Measurements from ENCODE around the gene CEP20. TPM values are rescaled to one million over a fixed set of nuclear protein-coding genes. Genes with fewer than 3 reads are reported as not detected.

The CEP20 gene
- polyA plus RNA-seq, 1 of the 3 experiments (the other 2 are of a cell fraction) = 14.8 TPM

DNA sequence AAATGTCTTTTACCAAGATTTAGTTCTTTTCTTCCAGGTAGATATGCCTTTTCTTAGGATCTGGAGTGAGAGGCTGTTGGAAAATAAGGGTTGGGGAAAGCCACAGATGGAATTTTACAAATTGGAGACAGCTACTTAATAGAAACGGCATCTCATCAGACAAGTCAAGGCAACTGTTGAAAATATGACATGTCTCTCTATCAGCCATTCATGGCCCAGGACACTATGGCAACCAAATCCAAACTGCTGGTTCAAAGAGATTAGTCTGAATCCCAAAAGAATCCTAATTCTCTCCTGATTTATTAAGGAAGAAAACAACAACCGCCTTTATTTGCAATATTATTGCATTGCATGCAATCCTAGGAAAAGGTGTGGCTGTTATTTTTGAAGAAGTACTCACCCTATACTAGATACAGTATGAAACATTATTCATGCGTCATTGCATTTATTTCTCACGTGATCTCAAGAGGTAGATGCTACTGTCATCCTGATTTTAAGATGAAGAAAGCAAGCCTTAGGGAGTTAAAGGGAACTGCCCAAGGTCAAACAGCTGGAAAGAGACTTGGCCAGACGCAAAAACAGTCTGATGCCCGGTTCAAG is 12.6 kb upstream of the CEP20 start:
- H4K20me1 ChIP-seq (ENCODE audit: insufficient read depth) = no peaks in the 10 kb centered on the region
- peaks cover 9% of the 10 kb centered on the region for H3F3A ChIP-seq (replicated peaks; ENCODE audit: insufficient read depth)
- H3K27ac ChIP-seq (ENCODE audit: low read depth in 2 of 2, low read length in 1 of 2) = no peak overlapping the region
- H2AFZ ChIP-seq (ENCODE audit: low read depth) = no peak overlapping the region
- H3K9me2 ChIP-seq = no peaks in the 10 kb centered on the region
- no peak for TF ChIP-seq SMC3 (IDR thresholded peaks at IDR 0.05; ENCODE audit: low read depth, low read length)
- TF ChIP-seq NRF1 (IDR thresholded peaks at IDR 0.05; ENCODE audit: low read depth, low read length) = no peak
- no peak for TF ChIP-seq FOSL2 (IDR thresholded peaks at IDR 0.05; ENCODE audit: borderline replicate concordance, low read depth)
- TF ChIP-seq, protein P1, sequence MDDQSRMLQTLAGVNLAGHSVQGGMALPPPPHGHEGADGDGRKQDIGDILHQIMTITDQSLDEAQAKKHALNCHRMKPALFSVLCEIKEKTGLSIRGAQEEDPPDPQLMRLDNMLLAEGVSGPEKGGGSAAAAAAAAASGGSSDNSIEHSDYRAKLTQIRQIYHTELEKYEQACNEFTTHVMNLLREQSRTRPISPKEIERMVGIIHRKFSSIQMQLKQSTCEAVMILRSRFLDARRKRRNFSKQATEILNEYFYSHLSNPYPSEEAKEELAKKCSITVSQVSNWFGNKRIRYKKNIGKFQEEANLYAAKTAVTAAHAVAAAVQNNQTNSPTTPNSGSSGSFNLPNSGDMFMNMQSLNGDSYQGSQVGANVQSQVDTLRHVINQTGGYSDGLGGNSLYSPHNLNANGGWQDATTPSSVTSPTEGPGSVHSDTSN (IDR thresholded peaks at IDR 0.05) = no peak
- TF ChIP-seq, protein P2, sequence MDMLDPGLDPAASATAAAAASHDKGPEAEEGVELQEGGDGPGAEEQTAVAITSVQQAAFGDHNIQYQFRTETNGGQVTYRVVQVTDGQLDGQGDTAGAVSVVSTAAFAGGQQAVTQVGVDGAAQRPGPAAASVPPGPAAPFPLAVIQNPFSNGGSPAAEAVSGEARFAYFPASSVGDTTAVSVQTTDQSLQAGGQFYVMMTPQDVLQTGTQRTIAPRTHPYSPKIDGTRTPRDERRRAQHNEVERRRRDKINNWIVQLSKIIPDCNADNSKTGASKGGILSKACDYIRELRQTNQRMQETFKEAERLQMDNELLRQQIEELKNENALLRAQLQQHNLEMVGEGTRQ (IDR thresholded peaks at IDR 0.05; ENCODE audit: borderline replicate concordance, low read depth, low read length) = no peak
- TF ChIP-seq MXI1 (IDR thresholded peaks at IDR 0.05; ENCODE audit: low read depth, low read length) = no peak
- TF ChIP-seq FOXJ3 (CRISPR knock-in tag; IDR thresholded peaks at IDR 0.05) = no peak
- TF ChIP-seq, protein P3, sequence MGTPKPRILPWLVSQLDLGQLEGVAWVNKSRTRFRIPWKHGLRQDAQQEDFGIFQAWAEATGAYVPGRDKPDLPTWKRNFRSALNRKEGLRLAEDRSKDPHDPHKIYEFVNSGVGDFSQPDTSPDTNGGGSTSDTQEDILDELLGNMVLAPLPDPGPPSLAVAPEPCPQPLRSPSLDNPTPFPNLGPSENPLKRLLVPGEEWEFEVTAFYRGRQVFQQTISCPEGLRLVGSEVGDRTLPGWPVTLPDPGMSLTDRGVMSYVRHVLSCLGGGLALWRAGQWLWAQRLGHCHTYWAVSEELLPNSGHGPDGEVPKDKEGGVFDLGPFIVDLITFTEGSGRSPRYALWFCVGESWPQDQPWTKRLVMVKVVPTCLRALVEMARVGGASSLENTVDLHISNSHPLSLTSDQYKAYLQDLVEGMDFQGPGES (IDR thresholded peaks at IDR 0.05; ENCODE audit: low read depth, low read length) = no peak
- no peak for TF ChIP-seq RFX5 (IDR thresholded peaks at IDR 0.05; ENCODE audit: low read length)
- H3K9ac ChIP-seq = no peak overlapping the region
- POLR2A ChIA-PET = no interaction called here
- H3K9me3 ChIP-seq = no peaks in the 10 kb centered on the region
- H3K36me3 ChIP-seq (replicated peaks in 1 of 2; ENCODE audit: control insufficient read depth in 1 of 2, insufficient read depth in 2 of 2, low read length in 1 of 2) = no peaks in the 10 kb centered on the region
- no peak for DNase-seq
- no peaks in the 10 kb centered on the region for H3K27me3 ChIP-seq (ENCODE audit: insufficient read depth)
- no peak overlapping the region for H3K4me2 ChIP-seq
- WGBS (ENCODE audit: low lambda C conversion rate) = 67% methylated on average over 6 of the region's 6 CpGs
- no peaks in the 10 kb centered on the region for H3K4me1 ChIP-seq (ENCODE audit: control insufficient read depth in 1 of 2, insufficient read depth in 2 of 2, low read depth in 1 of 2, low read length in 1 of 2)
- H3K4me3 ChIP-seq (ENCODE audit: low read depth in 2 of 2, low read length in 1 of 2) = no peak overlapping the region
- no peaks in the 10 kb centered on the region for H3K79me2 ChIP-seq (ENCODE audit: insufficient read depth)
- CTCF ChIA-PET = no interaction called here

DNA sequence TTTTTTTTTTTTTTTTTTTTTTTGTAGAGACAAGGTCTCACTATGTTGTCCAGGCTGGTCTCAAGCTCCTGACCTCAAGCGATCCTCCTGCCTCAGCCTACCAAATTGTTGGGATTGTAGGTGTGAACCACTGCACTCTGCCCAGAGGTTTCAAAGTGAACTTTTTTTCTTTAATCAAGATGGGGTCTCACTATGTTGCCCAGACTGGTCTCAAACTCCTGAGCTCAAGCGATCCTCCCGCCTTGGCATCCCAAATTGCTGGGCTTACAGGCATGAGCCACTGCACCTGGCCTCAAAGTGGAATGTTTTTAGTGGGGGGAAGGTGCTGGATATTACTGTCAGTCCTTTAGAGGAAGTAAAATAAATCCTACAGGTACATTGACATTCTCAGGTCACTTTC is 12.0 kb upstream of the CEP20 start:
- no peak overlapping the region for H3K27ac ChIP-seq (ENCODE audit: low read depth in 2 of 2, low read length in 1 of 2)
- H3K4me2 ChIP-seq = no peak overlapping the region
- no peaks in the 10 kb centered on the region for H3K27me3 ChIP-seq (ENCODE audit: insufficient read depth)
- CTCF ChIA-PET = no interaction called here
- H3K4me3 ChIP-seq (ENCODE audit: low read depth in 2 of 2, low read length in 1 of 2) = no peak overlapping the region
- H3K9ac ChIP-seq = no peak overlapping the region
- no peaks in the 10 kb centered on the region for H3K9me2 ChIP-seq
- no peaks in the 10 kb centered on the region for H3K4me1 ChIP-seq (ENCODE audit: control insufficient read depth in 1 of 2, insufficient read depth in 2 of 2, low read depth in 1 of 2, low read length in 1 of 2)
- POLR2A ChIA-PET = no interaction called here
- H4K20me1 ChIP-seq (ENCODE audit: insufficient read depth) = no peaks in the 10 kb centered on the region
- no peak overlapping the region for H2AFZ ChIP-seq (ENCODE audit: low read depth)
- TF ChIP-seq RFX5 (IDR thresholded peaks at IDR 0.05; ENCODE audit: low read length) = no peak
- no peak for TF ChIP-seq GATA2 (CRISPR knock-in tag; IDR thresholded peaks at IDR 0.05)
- no peak for TF ChIP-seq FOXJ3 (CRISPR knock-in tag; IDR thresholded peaks at IDR 0.05)
- no peak for TF ChIP-seq TEAD4 (IDR thresholded peaks at IDR 0.05; ENCODE audit: borderline replicate concordance, insufficient read depth)
- TF ChIP-seq SMC3 (IDR thresholded peaks at IDR 0.05; ENCODE audit: low read depth, low read length) = no peak
- TF ChIP-seq FOSL2 (IDR thresholded peaks at IDR 0.05; ENCODE audit: borderline replicate concordance, low read depth) = no peak
- TF ChIP-seq, protein P4, sequence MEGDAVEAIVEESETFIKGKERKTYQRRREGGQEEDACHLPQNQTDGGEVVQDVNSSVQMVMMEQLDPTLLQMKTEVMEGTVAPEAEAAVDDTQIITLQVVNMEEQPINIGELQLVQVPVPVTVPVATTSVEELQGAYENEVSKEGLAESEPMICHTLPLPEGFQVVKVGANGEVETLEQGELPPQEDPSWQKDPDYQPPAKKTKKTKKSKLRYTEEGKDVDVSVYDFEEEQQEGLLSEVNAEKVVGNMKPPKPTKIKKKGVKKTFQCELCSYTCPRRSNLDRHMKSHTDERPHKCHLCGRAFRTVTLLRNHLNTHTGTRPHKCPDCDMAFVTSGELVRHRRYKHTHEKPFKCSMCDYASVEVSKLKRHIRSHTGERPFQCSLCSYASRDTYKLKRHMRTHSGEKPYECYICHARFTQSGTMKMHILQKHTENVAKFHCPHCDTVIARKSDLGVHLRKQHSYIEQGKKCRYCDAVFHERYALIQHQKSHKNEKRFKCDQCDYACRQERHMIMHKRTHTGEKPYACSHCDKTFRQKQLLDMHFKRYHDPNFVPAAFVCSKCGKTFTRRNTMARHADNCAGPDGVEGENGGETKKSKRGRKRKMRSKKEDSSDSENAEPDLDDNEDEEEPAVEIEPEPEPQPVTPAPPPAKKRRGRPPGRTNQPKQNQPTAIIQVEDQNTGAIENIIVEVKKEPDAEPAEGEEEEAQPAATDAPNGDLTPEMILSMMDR (IDR thresholded peaks at IDR 0.05) = no peak
- no peak for TF ChIP-seq CHD2 (IDR thresholded peaks at IDR 0.05; ENCODE audit: low read length, partially characterized antibody)
- TF ChIP-seq JUND (IDR thresholded peaks at IDR 0.05) = no peak
- TF ChIP-seq RXRA (IDR thresholded peaks at IDR 0.05; ENCODE audit: borderline replicate concordance, low read depth) = no peak
- no peaks in the 10 kb centered on the region for H3K79me2 ChIP-seq (ENCODE audit: insufficient read depth)
- no peaks in the 10 kb centered on the region for H3K36me3 ChIP-seq (replicated peaks in 1 of 2; ENCODE audit: control insufficient read depth in 1 of 2, insufficient read depth in 2 of 2, low read length in 1 of 2)
- H3K9me3 ChIP-seq = no peaks in the 10 kb centered on the region
- no peak for DNase-seq
- WGBS (ENCODE audit: low lambda C conversion rate) = 84% methylated on average over 3 of the region's 3 CpGs
- peaks cover 9% of the 10 kb centered on the region for H3F3A ChIP-seq (replicated peaks; ENCODE audit: insufficient read depth)
